ENCODE results near the gene CREBBP. TPM values are rescaled to one million over a fixed set of nuclear protein-coding genes. Genes with fewer than 3 reads are reported as not detected.

CREBBP gene
- total RNA-seq, 1 donor: 26.6 TPM

- DNase-seq (ENCODE audit: low read depth): no peak
- no peak for TF ChIP-seq CTCF (IDR thresholded peaks at IDR 0.05; ENCODE audit: insufficient read depth, low read length)
- H3K4me3 ChIP-seq (ENCODE audit: low read depth, low read length): no peak overlapping the region
Observed at GRCh38 chr16:3798838-3799237, 81.7 kb downstream of the CREBBP start.

DNA sequence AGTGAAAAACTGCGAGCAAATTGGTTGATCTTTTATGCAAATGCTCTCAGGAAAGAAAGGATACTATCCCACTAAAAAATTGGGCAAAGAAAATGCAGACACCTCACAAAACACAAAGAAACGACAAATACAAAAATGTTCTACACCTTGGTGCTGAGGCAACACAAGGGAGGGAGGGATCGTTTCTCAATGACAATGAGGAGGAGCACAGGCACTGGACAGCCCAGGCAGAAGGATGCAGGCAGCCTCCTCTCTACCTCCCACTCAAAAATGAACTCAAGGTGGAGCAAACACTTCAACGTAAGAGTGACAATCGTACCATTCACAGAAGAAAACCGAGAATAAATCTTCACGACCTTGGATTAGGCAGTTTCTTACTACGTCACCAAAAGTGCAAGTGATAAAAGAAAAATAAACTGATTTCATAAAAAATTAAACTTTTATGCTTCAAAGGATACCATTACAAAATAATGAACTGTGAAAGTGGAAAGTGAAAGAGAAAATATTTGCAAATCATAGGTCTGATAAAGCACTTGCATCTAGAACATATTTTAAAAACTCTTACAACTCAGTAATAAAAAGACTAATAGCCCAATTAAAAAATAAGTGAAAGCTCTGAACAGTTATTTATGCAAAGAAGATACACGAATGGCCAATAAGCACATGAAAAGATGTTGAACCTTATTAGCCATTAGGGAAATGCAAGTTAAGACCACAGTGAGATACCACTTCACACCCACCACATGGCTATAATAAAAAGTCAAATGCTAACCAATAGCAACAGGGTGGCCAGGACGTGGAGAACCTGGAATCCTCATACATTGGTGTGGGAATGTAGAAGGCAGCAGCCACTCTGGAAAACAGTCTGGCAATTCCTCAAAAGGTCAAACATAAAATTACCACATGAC lies 82.4 kb downstream of the CREBBP start:
- TF ChIP-seq CTCF (IDR thresholded peaks at IDR 0.05; ENCODE audit: insufficient read depth, low read length): no peak
- no peak overlapping the region for H3K4me3 ChIP-seq (ENCODE audit: low read depth, low read length)
- DNase-seq (ENCODE audit: low read depth): peak; percentile 7

DNA sequence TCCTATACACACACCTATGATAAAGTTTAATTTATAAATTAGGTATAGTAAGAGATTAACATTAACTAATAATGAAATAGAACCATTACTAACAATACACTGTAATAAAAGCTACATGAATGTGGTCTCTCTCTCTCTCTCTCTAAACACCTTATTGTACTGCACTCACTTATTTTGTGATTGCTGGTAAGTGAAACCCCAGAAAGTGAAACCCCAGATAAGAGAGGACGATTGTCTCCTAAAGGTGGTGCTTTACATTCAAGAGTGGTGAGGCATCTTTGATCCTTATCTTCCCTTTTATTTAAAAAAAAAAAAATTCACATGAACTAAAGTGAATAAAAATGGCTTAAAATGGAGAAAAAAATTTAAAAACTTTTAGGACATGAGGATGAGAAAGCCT lies 83.0 kb downstream of the CREBBP start:
- no peak for DNase-seq (ENCODE audit: low read depth)
- TF ChIP-seq CTCF (IDR thresholded peaks at IDR 0.05; ENCODE audit: insufficient read depth, low read length): no peak
- no peak overlapping the region for H3K4me3 ChIP-seq (ENCODE audit: low read depth, low read length)

- DNase-seq (ENCODE audit: low read depth): peak; percentile 94
- peak; percentile 59 for TF ChIP-seq CTCF (IDR thresholded peaks at IDR 0.05; ENCODE audit: insufficient read depth, low read length)
Observed at GRCh38 chr16:3793161-3793576, 87.3 kb downstream of the CREBBP start.

DNA sequence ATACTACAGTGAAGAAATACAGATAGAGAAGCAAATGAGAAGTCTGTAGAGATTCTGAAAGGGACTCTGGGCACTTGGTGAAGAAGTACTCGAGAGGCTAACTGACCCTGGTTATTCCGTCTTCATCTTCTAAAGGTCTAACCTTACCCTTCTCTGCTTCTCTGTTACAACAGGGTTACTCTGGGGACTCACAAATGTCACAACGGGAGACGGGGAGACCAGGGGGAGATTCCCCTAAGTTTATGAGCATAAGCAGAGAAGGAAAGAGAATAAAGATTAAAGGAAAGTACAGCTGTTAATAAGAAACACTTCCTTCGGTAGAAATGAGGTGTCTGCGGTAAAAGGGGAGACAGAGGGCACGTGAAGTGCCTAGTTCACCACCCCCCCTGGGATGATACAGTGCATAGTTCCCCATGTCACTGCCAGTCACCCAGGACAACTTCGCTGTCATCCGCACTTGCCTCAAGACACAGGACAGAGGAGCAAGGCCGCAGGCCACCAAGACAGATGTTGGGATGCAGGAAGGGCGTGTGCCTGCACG lies 88.0 kb downstream of the CREBBP start:
- DNase-seq (ENCODE audit: low read depth): no peak
- TF ChIP-seq CTCF (IDR thresholded peaks at IDR 0.05; ENCODE audit: insufficient read depth, low read length): no peak
- peak overlapping the region; percentile 26 for H3K4me3 ChIP-seq (ENCODE audit: low read depth, low read length)

More at GRCh38 chr16:3793161-3793576, 87.3 kb downstream of the CREBBP start:
- peak overlapping the region; percentile 26 for H3K4me3 ChIP-seq (ENCODE audit: low read depth, low read length)

- DNase-seq (ENCODE audit: low read depth): no peak
- H3K4me3 ChIP-seq (ENCODE audit: low read depth, low read length): no peak overlapping the region
- no peak for TF ChIP-seq CTCF (IDR thresholded peaks at IDR 0.05; ENCODE audit: insufficient read depth, low read length)
Observed at GRCh38 chr16:3791701-3792100, 88.8 kb downstream of the CREBBP start.
